Spleen (tissue), 11 donors: ENCODE measurements around the gene PIK3R3. TPM values are rescaled to one million over a fixed set of nuclear protein-coding genes. Genes with fewer than 3 reads are reported as not detected.

Experiments used
- DNase-seq: peaks from one replicate; pipeline ENCODE4 v3.0.0-alpha.2; 2020
- H3K27ac ChIP-seq, 8 donors: fragments of 200-600 bp; sonication (generic) in 7 of 8; 1 replicate in 4 of 8; 2 replicates in 4 of 8; pipeline versions ENCODE4 v1.5.0 to v1.8.0; 2016 to 2021; ENCODE audit warnings: inconsistent platforms in 4 of 8, mild to moderate bottlenecking in 4 of 8, moderate library complexity in 1 of 8
- H3K27me3 ChIP-seq, 7 donors: fragments of 200-600 bp; sonication (generic) in 6 of 7; replicated peaks in 1 of 7; 1 replicate in 4 of 7; 2 replicates in 3 of 7; pipeline versions ENCODE4 v1.5.0 to v1.8.0; 2016 to 2021; ENCODE audit warnings: inconsistent platforms in 3 of 7, mild to moderate bottlenecking in 1 of 7
- H3K36me3 ChIP-seq, 6 donors: fragments of 200-600 bp; sonication (generic) in 5 of 6; 1 replicate in 4 of 6; 2 replicates in 2 of 6; pipeline versions ENCODE4 v1.5.0 to v1.8.0; 2016 to 2021; ENCODE audit warnings: inconsistent platforms in 2 of 6
- H3K4me1 ChIP-seq, 6 donors: fragments of 200-600 bp; sonication (generic) in 5 of 6; 1 replicate in 3 of 6; 2 replicates in 3 of 6; pipeline versions ENCODE4 v1.5.0 to v1.8.0; 2016 to 2021; ENCODE audit warnings: inconsistent platforms in 3 of 6
- H3K4me3 ChIP-seq, 8 donors: fragments of 200-600 bp; sonication (generic) in 7 of 8; 1 replicate in 4 of 8; 2 replicates in 4 of 8; pipeline versions ENCODE4 v1.5.0 to v1.8.0; 2016 to 2021; ENCODE audit warnings: inconsistent platforms in 4 of 8, mild to moderate bottlenecking in 4 of 8, moderate library complexity in 2 of 8
- H3K9me3 ChIP-seq, 8 donors: fragments of 200-600 bp; sonication (generic) in 7 of 8; 1 replicate in 4 of 8; 2 replicates in 4 of 8; pipeline versions ENCODE4 v1.5.0 to v1.8.0; 2016 to 2021; ENCODE audit warnings: inconsistent platforms in 4 of 8
- CTCF ChIP-seq, 11 experiments: fragments of 200-600 bp in 7 of 11; fragments of 450-650 bp in 4 of 11; sonication (generic) in 4 of 11; IDR thresholded peaks in 8 of 11; conservative IDR thresholded peaks in 3 of 11; 1 replicate in 7 of 11; 2 replicates in 4 of 11; pipeline versions ENCODE4 v1.4.0 to v1.8.0; 2016 to 2021; ENCODE audit warnings: antibody characterized with exemption in 11 of 11, inconsistent platforms in 4 of 11, mild to moderate bottlenecking in 1 of 11
- POLR2A ChIP-seq, 3 donors: fragments of 450-650 bp; IDR thresholded peaks; one replicate each; pipeline ENCODE4 v1.5.1; 2017; ENCODE audit warnings: antibody characterized with exemption in 3 of 3, mild to moderate bottlenecking in 1 of 3
- POLR2AphosphoS5 ChIP-seq, 3 donors: sonication (generic); formaldehyde crosslinking; IDR thresholded peaks; one replicate each; pipeline ENCODE4 v1.5.1; 2017; ENCODE audit warnings: antibody characterized with exemption in 3 of 3
- whole genome bisulfite sequencing, 5 donors: extraction: QIAGEN DNeasy Blood & Tissue Kit in 3 of 5; methylation state at CpG; one replicate each; pipeline versions ENCODE4 v1.1.5 to v1.1.7; 2013 to 2018; 5-methylcytosine and 5-hydroxymethylcytosine counted together
- intact Hi-C: fragments of 100-400 bp; cut with DNase I; formaldehyde crosslinking; loops from one replicate; pipeline ENCODE4 v1.15.0; 2023; ENCODE audit warnings: low total_unique reads
- polyA plus RNA-seq, 3 donors: library from polyadenylated mRNA; stranded (reverse); fragments of 200-250 nt; gene quantifications; one replicate each; pipeline ENCODE4 v1.2.1, GENCODE V29; 2013
- total RNA-seq, 7 donors: library from RNA; depleted of rRNA in 3 of 7; stranded (reverse); fragments of >200 nt in 3 of 7; fragmentation: NEBNext Ultra II Directional in 4 of 7; extraction: Animal tissue kit (Norgen Biotek cat#: 25700) in 4 of 7; gene quantifications; one replicate each; pipeline versions ENCODE4 v1.1.0 to v1.2.1, GENCODE V29; 2016 to 2021
- donor health status: healthy with polysubstance abuse.
- donor health status: DM: no; HTN: no; CAD: no; lungs with moderate emphysema.
- donor health status: DM: no; HTN: no; CAD: no.
- donor health status: Bipolar disorder and iron deficiency.
- donor health status: healthy.
- donor health status: DM: no; HTN: no; CAD: no.
- donor health status: DM: yes; HTN: yes; CAD: no.

PIK3R3 gene
- total and polyA plus RNA-seq, 10 donors: 3.1 to 45.9 (median 23.9) TPM

DNA sequence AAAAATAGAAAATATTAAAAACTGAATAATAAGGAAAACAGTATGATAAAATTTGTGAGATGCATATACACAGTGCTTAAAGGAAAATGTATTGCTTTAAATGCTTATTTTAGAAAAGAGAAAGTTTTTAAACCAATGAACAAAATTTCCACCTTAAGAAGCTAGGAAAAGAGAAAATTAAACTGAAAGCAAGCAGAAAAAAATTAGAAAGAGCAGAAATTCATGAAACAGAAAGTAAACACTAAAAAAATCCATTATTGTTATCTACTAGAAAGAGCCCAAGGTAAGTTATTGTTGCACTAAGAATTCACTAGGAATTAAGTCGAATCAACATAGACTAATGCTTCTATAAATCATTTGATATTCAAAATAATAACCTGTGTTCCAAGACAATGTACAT, 67.7 kb downstream of the PIK3R3 start:
- no peak overlapping the region for H3K4me3 ChIP-seq
- peaks cover 0 to 17% (median 0%) of the 10 kb centered on the region in 6 donors for H3K36me3 ChIP-seq
- no peaks in the 10 kb centered on the region for H3K27me3 ChIP-seq
- no peaks in the 10 kb centered on the region for H3K9me3 ChIP-seq
- H3K4me1 ChIP-seq: peaks cover 4 to 40% (median 20%) of the 10 kb centered on the region in 6 donors
- TF ChIP-seq POLR2A (IDR thresholded peaks at IDR 0.05) (no peak), CTCF (IDR thresholded peaks at IDR 0.05 in 8 of 11, conservative IDR thresholded peaks at IDR 0.05 in 3 of 11) (no peak), POLR2AphosphoS5 (IDR thresholded peaks at IDR 0.05) (no peak)
- 95 to 98% (median 96%) methylated on average over 1 of the region's 1 CpG for WGBS, 5 donors
- peak overlapping the region in 5 of 8 donors; percentile 37 to 62 (median 44) for H3K27ac ChIP-seq
- no peak for DNase-seq
- intact Hi-C loops: no loop called here

GRCh38 chr1:46062651-46063319, 69.6 kb downstream of the PIK3R3 start:
- no peaks in the 10 kb centered on the region for H3K9me3 ChIP-seq
- peaks cover 0 to 34% (median 0%) of the 10 kb centered on the region in 6 donors for H3K36me3 ChIP-seq
- H3K4me3 ChIP-seq: peak overlapping the region in 1 of 8 donors; percentile 23
- TF ChIP-seq CTCF (IDR thresholded peaks at IDR 0.05 in 8 of 11, conservative IDR thresholded peaks at IDR 0.05 in 3 of 11) (no peak), POLR2AphosphoS5 (IDR thresholded peaks at IDR 0.05) (no peak), POLR2A (IDR thresholded peaks at IDR 0.05) (no peak)
- H3K27ac ChIP-seq: peak overlapping the region in 4 of 8 donors; percentile 15 to 58 (median 42)
- WGBS, 5 donors: 64 to 81% (median 77%) methylated on average over 4 of the region's 4 CpGs
- DNase-seq: no peak
- peaks cover 4 to 39% (median 20%) of the 10 kb centered on the region in 6 donors for H3K4me1 ChIP-seq
- no peaks in the 10 kb centered on the region for H3K27me3 ChIP-seq
- intact Hi-C loops: no loop called here

DNA sequence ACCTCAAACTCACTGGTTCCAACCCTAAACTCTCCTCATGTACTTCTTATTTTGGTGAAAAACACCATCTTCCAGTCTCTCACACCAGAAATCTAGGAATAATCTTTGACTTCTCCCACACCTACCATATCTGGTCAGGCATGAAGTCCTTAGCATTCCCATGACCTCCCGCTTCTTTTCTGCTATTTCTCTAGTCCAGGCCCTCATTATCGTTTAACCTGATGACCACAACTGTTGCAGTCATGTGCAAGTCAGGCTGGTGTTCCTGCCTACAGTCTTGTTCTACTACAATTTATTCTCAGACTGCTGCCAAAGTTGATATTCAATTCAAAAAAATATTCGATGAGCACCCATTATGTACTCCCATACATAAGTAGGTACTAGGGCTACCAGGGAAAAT, 71.3 kb downstream of the PIK3R3 start:
- Histone ChIP-seq H3K4me3 (no peak overlapping the region), H3K9me3 (no peaks in the 10 kb centered on the region), H3K4me1 (peaks cover 4 to 39% (median 20%) of the 10 kb centered on the region in 6 donors), H3K27me3 (no peaks in the 10 kb centered on the region), H3K27ac (no peak overlapping the region), H3K36me3 (peaks cover 0 to 41% (median 0%) of the 10 kb centered on the region in 6 donors)
- DNase-seq: no peak
- WGBS, 5 donors: 64 to 83% (median 67%) methylated on average over 3 of the region's 3 CpGs
- intact Hi-C loops: no loop called here
- TF ChIP-seq CTCF (IDR thresholded peaks at IDR 0.05 in 8 of 11, conservative IDR thresholded peaks at IDR 0.05 in 3 of 11) (no peak), POLR2A (IDR thresholded peaks at IDR 0.05) (no peak), POLR2AphosphoS5 (IDR thresholded peaks at IDR 0.05) (no peak)

DNA sequence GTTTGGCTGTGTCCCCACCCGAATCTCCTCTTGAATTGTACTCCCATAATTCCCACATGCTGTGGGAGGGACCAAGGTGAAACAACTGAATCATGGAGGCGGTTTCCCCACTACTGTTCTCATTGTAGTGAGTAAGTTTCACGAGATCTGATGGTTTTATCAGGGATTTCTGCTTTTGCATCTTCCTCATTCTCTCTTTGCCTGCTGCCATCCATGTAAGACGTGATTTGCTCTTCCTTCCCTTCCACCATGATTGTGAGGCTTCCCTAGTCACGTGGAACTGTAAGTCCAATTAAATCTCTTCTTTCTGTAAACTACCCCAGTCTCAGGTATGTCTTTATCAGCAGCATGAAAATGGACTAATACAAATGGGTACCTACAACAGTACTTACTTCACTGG, 73.5 kb downstream of the PIK3R3 start:
- intact Hi-C loops: no loop called here
- WGBS, 5 donors: 91 to 98% (median 92%) methylated on average over 5 of the region's 5 CpGs
- no peaks in the 10 kb centered on the region for H3K27me3 ChIP-seq

More for the DNA sequence above, 73.5 kb downstream of the PIK3R3 start:
- Histone ChIP-seq H3K27ac (no peak overlapping the region), H3K4me1 (peaks cover 0 to 19% (median 6%) of the 10 kb centered on the region in 6 donors), H3K9me3 (no peaks in the 10 kb centered on the region), H3K4me3 (no peak overlapping the region), H3K36me3 (peaks cover 0 to 48% (median 0%) of the 10 kb centered on the region in 6 donors)
- TF ChIP-seq CTCF (IDR thresholded peaks at IDR 0.05 in 8 of 11, conservative IDR thresholded peaks at IDR 0.05 in 3 of 11): no peak
- no peak for TF ChIP-seq POLR2AphosphoS5 (IDR thresholded peaks at IDR 0.05)
- TF ChIP-seq POLR2A (IDR thresholded peaks at IDR 0.05): no peak
- no peak for DNase-seq
